IMR-90 (cell line): ENCODE measurements around the gene KPNA5. TPM values are rescaled to one million over a fixed set of nuclear protein-coding genes. Genes with fewer than 3 reads are reported as not detected.
"Not testable (repeated sequence)": the region's sequence is repeated elsewhere in the genome, so short reads cannot be mapped to it uniquely, and the experiment has no call there.

ENCODE experiments used
- ATAC-seq: fragments of 200-7000 bp; cut with Tn5 transposase; 2 replicates; pipeline ENCODE4 v1.9.1; 2020; ENCODE audit warnings: low read depth, mild to moderate bottlenecking, moderate library complexity
- BruUV-seq: library from RNA; stranded (reverse); fragments of 400-500 nt; replicated peaks from 2 replicates; lab custom pipeline; 2021; lab: Mats Ljungman, UMichigan
- CTCF ChIA-PET: fragments of 300-600 bp; formaldehyde crosslinking; extraction: SDS; loops from one replicate; lab custom pipeline; 2021; ENCODE audit warnings: antibody characterized with exemption; lab: Yijun Ruan, JAX
- POLR2A ChIA-PET: fragments of 300-600 bp; sonication (Branson Sonifier 250); formaldehyde crosslinking; loops from one replicate; lab custom pipeline; 2022; ENCODE audit warnings: antibody characterized with exemption; ENCODE audit not compliant: unreplicated experiment; lab: Charles Lee
- DNase-seq: peaks from one replicate; pipeline ENCODE4 v3.0.0; 2013
- H2AFZ ChIP-seq: replicated peaks from 2 replicates; pipeline ENCODE3; 2013; ENCODE audit warnings: low read length, mild to moderate bottlenecking; ENCODE audit not compliant: poor library complexity
- H2AK5ac ChIP-seq: 2 replicates; pipeline ENCODE4 v1.6.1; 2013; ENCODE audit warnings: low read depth, low read length, inconsistent platforms
- H2AK9ac ChIP-seq: replicated peaks from 2 replicates; pipeline ENCODE3; 2013; ENCODE audit warnings: mild to moderate bottlenecking, low read depth, low read length, moderate library complexity; ENCODE audit not compliant: poor library complexity
- H2BK120ac ChIP-seq: 2 replicates; pipeline ENCODE4 v1.6.1; 2013; ENCODE audit warnings: low read depth, low read length, inconsistent platforms
- H2BK15ac ChIP-seq: 3 replicates; pipeline ENCODE4 v1.6.1; 2013; ENCODE audit warnings: low read depth, low read length, inconsistent platforms
- H2BK20ac ChIP-seq: 2 replicates; pipeline ENCODE4 v1.6.1; 2013; ENCODE audit warnings: low read depth, mild to moderate bottlenecking, inconsistent platforms, low read length, moderate library complexity
- H2BK5ac ChIP-seq: 2 replicates; pipeline ENCODE4 v1.6.1; 2013; ENCODE audit warnings: mild to moderate bottlenecking, low read depth, low read length, inconsistent platforms; ENCODE audit not compliant: poor library complexity, severe bottlenecking
- H3K14ac ChIP-seq: replicated peaks from 2 replicates; pipeline ENCODE4 v1.6.1; 2013; ENCODE audit warnings: low read depth, low read length, inconsistent platforms
- H3K18ac ChIP-seq: 2 replicates; pipeline ENCODE4 v1.6.1; 2013; ENCODE audit warnings: low read depth, low read length, control low read depth
- H3K23ac ChIP-seq: 2 replicates; pipeline ENCODE4 v1.6.1; 2013; ENCODE audit warnings: low read depth, low read length, inconsistent platforms
- H3K27ac ChIP-seq: 2 replicates; pipeline ENCODE4 v1.5.1; 2013; ENCODE audit warnings: mild to moderate bottlenecking, control low read depth, low read length; ENCODE audit not compliant: insufficient read depth
- H3K27me3 ChIP-seq: 2 replicates; pipeline ENCODE4 v1.6.1; 2013; ENCODE audit warnings: low read length; ENCODE audit not compliant: control insufficient read depth, insufficient read depth
- H3K36me3 ChIP-seq: 2 replicates; pipeline ENCODE4 v1.6.1; 2013; ENCODE audit warnings: low read length, mixed read lengths; ENCODE audit not compliant: control insufficient read depth, insufficient read depth
- H3K4ac ChIP-seq: 2 replicates; pipeline ENCODE4 v1.6.1; 2013; ENCODE audit warnings: low read depth, low read length, inconsistent platforms
- H3K4me1 ChIP-seq: 2 replicates; pipeline ENCODE4 v1.6.1; 2013; ENCODE audit warnings: low read length, mixed read lengths; ENCODE audit not compliant: control insufficient read depth, insufficient read depth
- H3K4me2 ChIP-seq: 2 replicates; pipeline ENCODE4 v1.6.1; 2013; ENCODE audit warnings: low read depth, mild to moderate bottlenecking, control low read depth, low read length, moderate library complexity
- H3K4me3 ChIP-seq: 2 replicates; pipeline ENCODE4 v1.5.1; 2013; ENCODE audit warnings: low read depth, mild to moderate bottlenecking, control low read depth, low read length, moderate library complexity; ENCODE audit not compliant: insufficient read depth
- H3K56ac ChIP-seq: 2 replicates; pipeline ENCODE4 v1.6.1; 2013; ENCODE audit warnings: low read length, inconsistent platforms; ENCODE audit not compliant: insufficient read depth; ENCODE audit errors: extremely low read depth
- H3K79me1 ChIP-seq, 2 experiments: 2 replicates each; pipeline ENCODE4 v1.6.1; 2013; ENCODE audit warnings: low read length in 2 of 2, inconsistent platforms in 1 of 2, low read depth in 1 of 2
- H3K9ac ChIP-seq: 2 replicates; pipeline ENCODE4 v1.6.1; 2013; ENCODE audit warnings: low read depth, low read length, control low read depth
- H3K9me1 ChIP-seq: 2 replicates; pipeline ENCODE4 v1.6.1; 2013; ENCODE audit warnings: low read length, inconsistent platforms; ENCODE audit not compliant: insufficient read depth
- H3K9me3 ChIP-seq: 2 replicates; pipeline ENCODE4 v1.6.1; 2013; ENCODE audit warnings: low read length; ENCODE audit not compliant: control insufficient read depth, insufficient read depth
- H4K20me1 ChIP-seq: 2 replicates; pipeline ENCODE4 v1.6.1; 2013; ENCODE audit warnings: low read length, inconsistent platforms; ENCODE audit not compliant: insufficient read depth
- H4K5ac ChIP-seq: 2 replicates; pipeline ENCODE4 v1.6.1; 2013; ENCODE audit warnings: mild to moderate bottlenecking, low read depth, low read length, control low read depth
- H4K8ac ChIP-seq, 2 experiments: 2 replicates each; pipeline ENCODE4 v1.6.1; 2013; ENCODE audit warnings: low read depth in 2 of 2, low read length in 2 of 2, control low read depth in 1 of 2, inconsistent platforms in 1 of 2
- H4K91ac ChIP-seq: 2 replicates; pipeline ENCODE4 v1.6.1; 2013; ENCODE audit warnings: low read depth, low read length, inconsistent platforms; ENCODE audit not compliant: insufficient read depth
- WGBS, 2 experiments: methylation state at CpG; one replicate each; pipeline versions ENCODE4 v1.1.5 to v1.1.7; 2013; ENCODE audit warnings: missing lambda C conversion rate in 2 of 2; ENCODE audit not compliant: insufficient read length in 1 of 2; ENCODE audit errors: extremely low coverage in 2 of 2; 5-methylcytosine and 5-hydroxymethylcytosine counted together
- dilution Hi-C: fragments of 300-500 bp; cut with HindIII; formaldehyde crosslinking; loops from one replicate; pipeline ENCODE4 v1.14.3; 2018; ENCODE audit warnings: low sequenced_read_pairs; ENCODE audit not compliant: unreplicated experiment
- in situ Hi-C: fragments of 300-500 bp; cut with MboI; formaldehyde crosslinking; loops from 3 replicates; pipeline ENCODE4 v1.14.3; 2019; ENCODE audit warnings: low sequenced_read_pairs, inconsistent platforms, mixed read lengths
- intact Hi-C: fragments of 100-400 bp; cut with micrococcal nuclease; formaldehyde crosslinking; loops from 2 replicates; pipeline ENCODE4 v1.10.0; 2022
- polyA plus RNA-seq, 3 experiments: library from polyadenylated mRNA; depleted of rRNA; stranded (reverse); fragments of >200 nt; gene quantifications; 2 replicates each; pipeline ENCODE4 v1.2.3, GENCODE V29; 2012; ENCODE audit warnings: low replicate concordance in 1 of 3
- total RNA-seq: library from RNA; depleted of rRNA; stranded (reverse); fragments of >200 nt; gene quantifications from 2 replicates; pipeline ENCODE4 v1.2.3, GENCODE V29; 2012

Gene KPNA5
- total and polyA plus RNA-seq, 2 of the 4 experiments (the other 2 are of a cell fraction): 2.2 to 5.9 TPM

DNA sequence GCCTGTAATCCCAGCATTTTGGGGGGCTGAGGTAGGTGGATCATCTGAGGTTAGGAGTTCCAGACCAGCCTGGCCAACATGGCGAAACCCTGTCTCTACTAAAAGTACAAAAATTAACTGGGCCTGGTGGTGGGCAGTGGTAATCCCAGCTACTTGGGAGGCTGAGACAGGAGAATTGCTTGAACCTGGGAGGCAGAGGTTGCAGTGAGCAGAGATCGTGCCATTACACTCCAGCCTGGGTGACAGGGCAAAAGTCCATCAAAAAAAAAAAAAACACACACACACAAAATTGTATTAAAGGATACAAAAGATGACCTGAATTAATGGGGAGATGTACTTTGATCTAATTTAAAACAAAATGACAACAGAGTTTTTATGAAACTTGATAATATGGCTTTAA lies 16.8 kb upstream of the KPNA5 start:
- CTCF ChIA-PET: interaction anchor here (0.7 kb wide), 1 partner anchor 1033 kb away, joined by 5 read pairs; no protein-coding TSS in a partner anchor
- H3K4me3 ChIP-seq, H3K36me3 ChIP-seq, in situ Hi-C loops, H3K56ac ChIP-seq, H2BK15ac ChIP-seq, H4K91ac ChIP-seq, H3K14ac ChIP-seq, H2BK120ac ChIP-seq, H3K18ac ChIP-seq, H3K4ac ChIP-seq, DNase-seq, H4K5ac ChIP-seq, H3K27me3 ChIP-seq, H3K4me1 ChIP-seq, POLR2A ChIA-PET, H2BK5ac ChIP-seq, H2AFZ ChIP-seq, H4K8ac ChIP-seq, BruUV-seq, H3K9me3 ChIP-seq, H2AK9ac ChIP-seq, H3K9me1 ChIP-seq, dilution Hi-C loops, intact Hi-C loops, H3K4me2 ChIP-seq, H3K9ac ChIP-seq, H2AK5ac ChIP-seq, H3K23ac ChIP-seq, H3K27ac ChIP-seq, H2BK20ac ChIP-seq, ATAC-seq: not testable (repeated sequence)
- no CpG with 5 or more reads among the region's 2 CpGs for WGBS, 2 experiments
- Histone ChIP-seq H4K20me1 (peaks cover 15% of the 10 kb centered on the region; the same call in 1 of the 2 replicates), H3K79me1 (peaks cover 19 to 43% of the 10 kb centered on the region in 2 experiments)
